NT2/D1 (cell line): ENCODE data around the gene BBS5.

ENCODE experiments used
- DNase-seq: peaks from one replicate; pipeline ENCODE4 v3.0.0-alpha.2; 2011; ENCODE audit warnings: low read depth, low spot score
- H3K27me3 ChIP-seq: 2 replicates; pipeline ENCODE4 v1.6.0; 2011; ENCODE audit warnings: mild to moderate bottlenecking; ENCODE audit not compliant: insufficient read length, insufficient read depth
- H3K36me3 ChIP-seq: 2 replicates; pipeline ENCODE4 v1.6.1; 2011; ENCODE audit warnings: mild to moderate bottlenecking, low read length, mixed read lengths; ENCODE audit not compliant: insufficient read depth, insufficient read length
- H3K4me1 ChIP-seq: 2 replicates; pipeline ENCODE4 v1.5.1; 2011; ENCODE audit not compliant: insufficient read depth, insufficient read length
- H3K4me3 ChIP-seq: 2 replicates; pipeline ENCODE4 v1.5.1; 2011; ENCODE audit warnings: low read depth; ENCODE audit not compliant: insufficient read length
- H3K9ac ChIP-seq: 2 replicates; pipeline ENCODE4 v1.6.0; 2011; ENCODE audit warnings: low read depth; ENCODE audit not compliant: insufficient read length
- H3K9me3 ChIP-seq: 2 replicates; pipeline ENCODE4 v1.5.1; 2011; ENCODE audit warnings: mild to moderate bottlenecking, low read length; ENCODE audit not compliant: insufficient read depth
- SUZ12 ChIP-seq: IDR thresholded peaks from 2 replicates; pipeline ENCODE4 v1.6.1; 2011; ENCODE audit not compliant: insufficient read length, insufficient read depth; ENCODE audit errors: extremely low read depth
- YY1 ChIP-seq: IDR thresholded peaks from 2 replicates; pipeline ENCODE4 v1.6.1; 2011; ENCODE audit not compliant: insufficient read length, insufficient read depth
- ZNF274 ChIP-seq: IDR thresholded peaks from 2 replicates; pipeline ENCODE4 v1.6.1; 2011; ENCODE audit warnings: mild to moderate bottlenecking, low read depth, low read length

BBS5 gene

DNA sequence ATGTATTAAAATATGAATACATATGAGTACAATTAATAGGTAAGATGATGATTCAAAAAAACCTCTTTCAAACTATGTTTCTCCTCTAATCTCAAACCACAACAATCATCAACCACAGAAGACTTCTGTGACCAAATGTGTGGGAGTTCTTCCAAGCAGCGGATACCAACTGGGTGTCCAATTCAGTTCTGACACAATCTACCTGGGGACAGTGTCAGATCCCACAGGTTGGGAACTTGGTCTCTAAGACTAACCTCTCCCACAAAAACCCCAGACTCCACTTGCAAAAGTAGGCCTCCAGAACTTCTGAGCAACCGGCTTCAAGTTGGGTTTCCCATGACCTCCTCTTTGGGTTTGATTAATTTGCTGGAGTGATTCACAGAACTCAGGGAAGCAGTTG lies 67.5 kb downstream of the BBS5 start:
- TF ChIP-seq SUZ12: no peak
- TF ChIP-seq YY1: no peak
- TF ChIP-seq ZNF274: no peak
- H3K9ac ChIP-seq: no peak overlapping the region
- no peak for DNase-seq
- no peaks in the 10 kb centered on the region for H3K27me3 ChIP-seq
- no peaks in the 10 kb centered on the region for H3K4me1 ChIP-seq
- no peaks in the 10 kb centered on the region for H3K9me3 ChIP-seq
- peaks cover 70% of the 10 kb centered on the region for H3K36me3 ChIP-seq
- no peak overlapping the region for H3K4me3 ChIP-seq
